Measurements from ENCODE around the gene NUDT17.

The NUDT17 gene

GRCh38 chr1:145849356-145850160, 4.1 kb downstream of the NUDT17 start:
- no peak for DNase-seq

DNA sequence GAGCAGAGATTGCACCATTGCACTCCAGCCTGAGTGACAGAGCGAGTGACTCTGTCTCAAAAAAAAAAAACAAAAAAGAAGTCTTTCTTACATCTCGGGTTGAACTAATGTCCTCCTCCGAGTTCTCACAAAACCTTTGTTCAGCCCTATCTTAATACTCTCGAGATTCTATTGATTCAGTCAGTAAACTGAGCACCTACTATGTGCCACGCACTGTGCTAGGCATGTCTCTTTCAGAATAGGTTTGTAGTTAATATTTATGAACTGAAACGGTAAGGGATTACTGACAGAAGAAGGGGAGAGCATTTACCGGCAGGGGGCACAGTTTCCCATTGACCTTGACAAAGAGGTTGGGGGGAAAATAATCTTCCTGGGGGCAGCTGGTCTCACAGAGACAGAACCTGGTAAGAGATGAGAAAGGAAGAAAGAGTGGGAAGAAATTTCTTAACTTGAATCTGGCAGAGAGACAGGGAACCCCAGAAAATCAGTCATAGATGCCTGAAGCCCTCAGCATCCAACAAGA, 10.1 kb downstream of the NUDT17 start:
- no peak for DNase-seq

DNA sequence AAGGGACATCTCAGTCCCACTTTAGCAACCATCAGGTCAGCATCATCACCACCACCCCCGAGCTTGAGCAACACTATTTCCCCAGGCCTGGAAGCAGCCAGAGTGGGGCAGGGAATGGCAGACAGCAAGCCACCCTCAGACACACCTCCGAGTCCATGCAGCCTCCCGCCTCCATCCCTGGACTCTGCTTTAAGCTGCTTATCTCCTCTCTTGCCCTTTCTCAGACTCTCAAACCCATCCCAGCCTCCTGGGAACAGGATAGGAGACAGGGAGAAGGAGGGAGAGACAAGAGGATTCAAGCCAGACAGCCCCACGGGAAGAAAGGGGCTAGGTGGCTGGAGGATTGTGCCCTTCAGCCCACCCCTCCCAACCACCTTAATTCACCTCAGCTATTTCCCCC, 11.7 kb downstream of the NUDT17 start:
- DNase-seq: no peak

GRCh38 chr1:145858238-145858900, 12.9 kb downstream of the NUDT17 start:
- no peak for DNase-seq

DNA sequence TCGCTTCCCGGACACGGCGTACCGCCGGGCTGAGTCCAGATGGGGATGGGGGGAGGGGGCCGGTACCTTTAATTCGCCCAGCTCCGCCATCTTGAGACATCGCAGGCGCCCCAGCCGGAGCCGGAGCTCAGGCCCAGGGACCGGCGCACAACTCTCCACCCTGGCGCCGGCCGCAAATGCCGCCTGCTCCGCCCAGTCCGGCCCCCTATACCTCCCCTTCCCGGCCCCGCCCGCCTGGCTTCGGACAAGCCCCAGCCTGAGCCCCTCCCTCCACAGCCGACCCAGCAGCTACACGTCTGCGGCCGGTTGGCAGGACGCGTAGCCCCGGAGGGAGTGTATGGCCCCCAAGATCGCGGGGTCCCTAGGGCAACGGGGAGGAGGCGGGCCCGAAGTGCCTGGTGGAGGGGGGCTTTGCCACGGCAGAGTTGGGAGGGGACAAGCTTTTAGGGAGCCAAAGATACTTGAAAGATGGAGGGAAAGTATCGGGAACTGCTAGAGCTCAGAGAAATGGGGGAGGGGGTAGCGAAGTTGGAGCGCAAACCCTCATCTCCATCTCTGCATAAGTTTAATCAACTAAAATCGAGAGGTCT, 13.6 kb downstream of the NUDT17 start, which contains the start of gene PIAS3:
Gene PIAS3, minus strand, starts transcription at position 181 of the 590 bp plus-strand sequence. Its CDS starts 91 bp downstream, at position 90.
- peak; percentile 35 to 49 for DNase-seq

GRCh38 chr1:145859491-145860023, 14.1 kb downstream of the NUDT17 start:
- DNase-seq: peak in 1 of 2 experiments; percentile 47

GRCh38 chr1:145863282-145864018, 18.0 kb downstream of the NUDT17 start:
- no peak for DNase-seq

- no peak for DNase-seq
Measured at GRCh38 chr1:145868232-145868631, 22.8 kb downstream of the NUDT17 start.

DNA sequence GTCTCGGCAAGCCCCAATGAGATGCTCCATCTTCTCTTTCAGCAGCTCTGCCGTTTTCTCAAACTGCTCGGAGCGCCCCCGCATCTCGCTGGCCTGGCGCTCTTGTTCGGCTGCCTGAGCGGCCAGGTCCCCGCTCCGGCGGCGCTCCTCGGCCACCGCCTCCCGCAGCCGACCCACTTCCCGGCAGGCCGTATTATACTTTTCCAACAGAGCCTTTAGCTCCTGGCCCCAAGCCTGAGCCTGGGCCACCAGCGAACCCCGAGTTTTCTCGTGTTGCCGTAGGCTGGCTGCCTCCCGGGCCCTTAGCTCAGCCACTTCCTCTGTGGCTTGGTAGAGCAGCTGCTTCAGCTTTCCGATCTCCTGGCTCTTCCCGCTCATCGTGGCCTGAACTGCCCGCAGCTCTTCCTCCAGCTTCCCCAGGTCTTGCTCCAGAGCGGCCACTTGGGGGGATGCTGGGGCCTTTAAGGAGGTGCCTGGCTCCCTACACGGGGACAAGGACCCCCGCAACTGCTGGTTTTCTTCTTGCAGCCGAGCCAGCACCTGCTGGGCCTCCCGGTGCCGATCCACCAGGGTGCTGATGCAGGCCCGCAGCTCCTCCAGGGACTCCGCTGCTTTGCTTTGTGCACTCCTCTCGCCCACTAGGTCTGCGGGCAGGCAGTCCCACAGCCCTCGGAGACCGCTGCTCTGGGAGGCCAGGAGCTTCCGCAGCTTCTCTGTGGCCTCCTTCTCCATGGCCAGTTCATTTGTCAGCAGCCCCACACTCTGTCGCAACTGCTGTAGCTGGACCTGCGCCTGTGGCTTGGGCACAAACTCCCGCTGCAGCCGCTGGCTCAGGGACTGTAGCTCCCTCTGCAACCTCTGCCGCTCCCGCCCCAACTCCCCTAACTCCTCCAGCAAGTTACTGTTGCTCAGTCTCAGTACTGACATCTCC, 26.8 kb downstream of the NUDT17 start:
- peak in 1 of 2 experiments; percentile 29 for DNase-seq

DNA sequence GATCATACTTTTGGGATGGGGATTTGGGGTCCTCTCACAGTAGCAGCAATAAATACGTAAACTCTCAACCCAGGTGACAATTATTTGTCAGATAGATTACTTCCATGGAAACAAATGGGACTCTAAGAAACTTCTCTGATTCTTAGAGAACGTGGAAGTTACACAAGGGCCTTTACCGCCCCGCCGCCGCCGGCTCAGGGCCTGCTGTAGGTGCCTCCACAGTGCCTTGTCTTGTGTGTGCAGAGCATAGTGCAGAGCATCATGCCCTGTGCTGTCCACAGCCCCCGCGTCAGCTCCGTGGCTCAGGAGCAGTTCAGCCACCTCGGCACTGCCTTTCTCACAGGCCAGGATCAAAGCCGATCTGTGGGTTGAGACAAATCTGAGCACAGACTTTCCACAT, 29.2 kb downstream of the NUDT17 start:
- no peak for DNase-seq

DNA sequence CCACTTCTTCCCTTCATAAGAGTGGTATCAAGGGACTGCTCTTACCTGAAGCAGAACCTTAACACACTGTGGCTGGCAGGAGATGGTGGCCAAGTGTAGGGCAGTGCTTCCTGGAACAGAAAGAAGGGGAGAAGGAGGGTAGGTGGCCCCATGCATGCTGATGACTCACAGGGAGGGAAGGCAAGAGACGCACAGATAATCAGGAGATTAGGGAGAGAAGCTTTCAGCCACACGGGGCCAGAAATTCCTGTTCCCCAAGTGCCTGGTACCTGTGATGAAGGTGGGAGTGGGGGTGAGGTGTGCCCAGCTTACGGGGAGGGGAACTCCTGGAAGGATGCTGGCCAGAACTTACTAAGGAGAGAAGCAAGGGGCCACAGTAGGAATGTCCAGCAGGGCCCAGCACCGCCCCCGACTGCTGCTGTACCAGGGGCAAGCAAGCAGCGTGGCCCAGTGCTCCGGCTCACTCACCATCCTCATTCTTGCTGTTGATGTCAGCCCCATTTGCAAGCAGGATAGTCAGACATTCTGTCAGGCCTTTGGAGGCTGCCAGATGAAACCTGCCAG, 32.6 kb downstream of the NUDT17 start:
- DNase-seq: no peak

- no peak for DNase-seq
Measured at GRCh38 chr1:145878724-145879123, 33.3 kb downstream of the NUDT17 start.

- DNase-seq: no peak
Measured at GRCh38 chr1:145879775-145880174, 34.3 kb downstream of the NUDT17 start.

DNA sequence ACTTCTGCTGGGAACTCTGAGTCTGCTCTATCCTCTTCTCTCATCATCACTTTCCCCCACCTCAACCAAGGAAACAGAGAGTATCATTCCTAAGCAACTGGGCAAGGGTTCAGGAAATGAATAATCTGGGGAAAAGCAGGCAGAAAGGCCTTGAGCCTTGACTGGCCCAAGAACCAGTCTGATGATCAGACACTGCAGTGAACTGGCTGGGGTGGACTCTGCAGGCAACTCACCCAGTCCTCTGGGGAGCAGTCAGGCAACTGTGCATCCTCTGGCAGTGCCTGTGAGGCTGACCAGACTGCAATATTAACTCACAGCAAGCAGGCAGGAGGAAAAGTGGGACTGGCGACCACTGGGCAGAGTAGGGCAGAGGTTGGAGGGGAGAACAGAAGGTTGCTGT, 39.2 kb downstream of the NUDT17 start:
- DNase-seq: no peak

DNA sequence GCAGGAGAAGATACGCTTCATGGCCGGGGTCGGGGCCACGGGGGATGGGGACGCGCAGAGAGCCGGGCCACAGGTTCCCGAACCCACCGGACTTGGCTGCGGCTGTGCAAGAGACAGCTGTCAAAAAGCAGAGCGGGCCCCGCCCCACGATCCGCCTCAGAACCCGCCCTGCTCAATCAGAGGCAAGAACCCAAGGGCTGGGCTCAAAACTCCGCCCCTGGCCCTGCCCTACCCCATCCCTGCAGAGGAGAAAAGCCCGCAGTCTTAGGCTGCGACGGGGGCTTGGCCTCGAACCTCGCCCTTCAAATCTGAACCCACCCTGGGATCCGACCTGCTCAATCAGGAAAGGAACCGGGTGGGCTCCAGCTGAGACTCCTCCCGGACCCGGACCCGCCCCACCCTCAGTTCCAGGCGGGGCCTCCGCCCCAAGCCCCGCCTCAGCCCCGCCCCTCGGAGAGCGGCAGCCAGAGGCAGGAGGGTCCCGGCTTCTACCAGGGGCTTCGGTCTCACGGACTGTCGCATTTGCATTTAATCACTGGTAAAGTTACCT, 40.4 kb downstream of the NUDT17 start, which contains the start of gene ANKRD35:
Gene ANKRD35, minus strand, starts transcription at position 129 of the 550 bp plus-strand sequence. Its CDS starts 108 bp downstream, at position 21.
- peak in 1 of 2 experiments; percentile 65 for DNase-seq

- DNase-seq: no peak
Measured at GRCh38 chr1:145886390-145886789, 41.0 kb downstream of the NUDT17 start.

DNA sequence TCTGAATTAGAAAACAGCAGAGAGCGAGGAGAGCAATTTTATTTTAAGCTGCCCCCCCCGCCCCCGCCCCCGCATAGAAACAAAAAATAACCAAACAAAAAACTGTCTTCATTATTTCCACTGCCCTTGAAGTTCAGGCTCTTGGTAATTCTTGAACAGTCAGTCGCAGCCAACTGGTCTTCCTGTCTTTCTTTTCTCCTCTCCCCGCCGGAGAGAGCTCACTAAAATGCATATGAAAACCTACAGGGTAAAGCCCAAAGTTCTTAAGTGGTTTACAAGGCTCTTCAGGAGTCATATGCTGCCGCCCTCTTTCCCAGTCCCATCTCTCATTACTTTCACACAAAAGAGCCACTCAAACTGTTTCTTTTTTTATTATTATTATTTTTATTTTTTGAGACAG, 41.4 kb downstream of the NUDT17 start:
- no peak for DNase-seq

- DNase-seq: no peak
Measured at GRCh38 chr1:145887631-145888030, 42.2 kb downstream of the NUDT17 start.

GRCh38 chr1:145889722-145890121, 44.3 kb downstream of the NUDT17 start:
- no peak for DNase-seq

DNA sequence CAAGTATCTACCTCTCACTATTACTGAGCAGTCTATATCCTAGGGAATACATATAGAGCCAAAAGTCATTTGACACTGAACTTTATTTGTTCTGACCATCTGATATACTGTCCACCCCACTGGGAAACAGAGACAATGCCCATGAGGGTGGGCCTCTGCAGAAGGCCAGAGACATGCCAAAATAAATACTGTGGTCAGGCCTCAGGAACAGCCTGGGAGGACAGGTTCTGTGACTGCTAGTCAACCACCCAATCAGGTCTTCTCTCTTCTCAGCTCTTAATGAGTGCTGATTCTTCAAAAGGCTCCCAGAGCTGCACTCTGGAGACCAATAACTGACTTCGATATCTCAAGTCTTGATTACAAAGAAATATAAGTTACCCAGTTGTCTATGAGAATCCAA, 45.7 kb downstream of the NUDT17 start:
- no peak for DNase-seq

Measured in cerebellar nuclear complex (tissue), 1 donor.